Stimulated activated CD4-positive, alpha-beta T cell treated with anti-CD3 and anti-CD28 coated beads, TNF-alpha, amount 100 ng/mL, for 4 hours (primary cell): ENCODE measurements around the gene LDB2.
"Not testable (repeated sequence)": the region's sequence is repeated elsewhere in the genome, so short reads cannot be mapped to it uniquely, and the experiment has no call there.

Experiments used
- DNase-seq, 3 experiments: peaks; one replicate each; pipeline ENCODE4 v3.0.0-alpha.2; 2020; ENCODE audit warnings: low read depth in 3 of 3

Gene LDB2

DNA sequence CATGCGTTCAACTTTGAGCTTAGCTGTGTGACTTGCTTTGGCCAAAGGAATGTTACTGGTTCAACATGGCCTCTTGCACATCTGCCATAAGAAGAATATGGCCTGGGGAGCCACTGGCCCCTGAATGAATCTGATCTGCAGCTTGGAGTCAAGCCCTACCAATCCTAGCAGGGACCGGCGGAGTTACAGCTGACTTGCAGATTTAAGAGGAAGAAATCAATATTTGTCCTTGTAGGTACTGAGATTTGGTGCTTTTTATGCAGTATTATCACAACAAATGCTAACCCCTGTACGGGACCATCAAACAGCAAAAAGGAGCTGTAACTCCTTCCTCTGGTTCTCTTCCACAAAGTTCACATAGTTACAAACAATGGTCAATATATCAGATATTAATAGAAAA lies 252.0 kb downstream of the LDB2 start:
- DNase-seq: no peak

DNA sequence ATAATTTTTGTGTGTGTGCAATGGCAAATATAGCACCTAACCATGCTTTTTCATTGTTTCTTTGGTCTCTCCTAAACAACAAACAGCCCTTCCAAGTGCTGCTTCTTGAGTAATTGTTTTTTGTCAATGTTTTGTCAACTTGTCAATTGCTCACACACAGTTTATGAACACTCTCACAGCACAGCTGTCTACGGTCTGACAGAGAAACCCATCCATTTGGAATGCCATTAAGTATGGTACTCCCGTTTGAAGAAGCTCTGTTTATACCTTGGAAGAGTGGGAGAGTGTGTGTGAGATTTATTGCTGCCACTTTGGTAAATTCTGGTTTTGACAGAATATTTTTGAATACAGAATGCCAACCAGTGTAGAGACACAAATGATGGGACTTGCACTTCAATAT lies 254.6 kb downstream of the LDB2 start:
- DNase-seq: no peak

DNA sequence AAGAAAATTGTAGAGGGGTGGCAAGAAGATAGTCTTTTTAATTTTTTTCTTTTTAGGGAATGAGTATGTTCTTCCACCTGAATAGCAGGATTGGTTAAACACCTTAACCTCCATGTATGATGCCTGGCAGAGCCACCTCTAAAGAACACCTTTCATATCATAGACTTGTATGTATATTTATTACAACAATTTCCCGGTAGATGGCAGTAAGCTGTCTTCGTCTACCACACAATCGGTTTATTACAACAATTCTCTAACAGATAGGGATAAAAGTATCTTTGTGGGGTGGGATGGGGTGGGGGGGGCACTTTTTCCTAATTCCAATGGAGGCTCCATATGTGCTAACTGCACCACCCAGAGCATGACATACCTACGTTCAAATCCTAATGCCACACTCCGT lies 255.5 kb downstream of the LDB2 start:
- no peak for DNase-seq

DNA sequence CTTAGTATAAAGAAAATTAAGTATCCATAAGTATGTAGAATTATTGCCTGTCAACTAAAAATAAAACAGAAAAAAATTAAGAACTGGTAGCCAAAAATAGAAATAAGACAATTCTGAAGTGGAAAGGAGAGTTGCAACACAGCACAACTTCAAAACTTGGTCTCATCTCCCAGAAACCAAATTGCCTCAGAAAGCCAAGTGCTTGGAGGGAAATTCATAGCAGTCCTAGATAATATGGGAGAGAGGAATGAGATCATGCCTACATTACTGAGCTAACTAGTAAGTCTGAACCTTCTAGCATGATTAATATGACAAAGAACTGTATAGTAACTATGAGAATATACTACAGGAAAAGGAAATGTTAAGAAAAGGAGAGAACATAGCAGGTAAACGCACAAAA lies 256.5 kb downstream of the LDB2 start:
- no peak for DNase-seq

- no peak for DNase-seq
Measured at GRCh38 chr4:16636912-16637630, 261.4 kb downstream of the LDB2 start.

DNA sequence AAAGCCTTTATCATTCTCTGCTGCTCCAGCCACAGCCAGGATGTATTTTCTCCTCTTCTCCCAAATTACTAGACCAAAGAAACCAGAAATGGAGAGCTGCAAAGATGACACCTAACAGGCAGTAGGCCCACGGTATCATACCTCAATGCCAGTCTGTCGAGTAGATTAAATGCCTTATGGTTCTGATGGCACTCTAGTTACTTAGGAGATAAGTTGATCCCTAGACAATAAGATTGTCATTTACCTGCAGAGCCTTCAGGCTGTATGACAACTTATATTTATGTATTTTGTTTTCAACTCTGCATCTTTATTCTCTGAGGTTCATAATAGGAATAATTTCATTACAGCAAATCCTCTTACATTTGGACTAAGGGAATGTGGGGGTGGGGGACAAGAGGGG lies 262.1 kb downstream of the LDB2 start:
- DNase-seq: no peak

DNA sequence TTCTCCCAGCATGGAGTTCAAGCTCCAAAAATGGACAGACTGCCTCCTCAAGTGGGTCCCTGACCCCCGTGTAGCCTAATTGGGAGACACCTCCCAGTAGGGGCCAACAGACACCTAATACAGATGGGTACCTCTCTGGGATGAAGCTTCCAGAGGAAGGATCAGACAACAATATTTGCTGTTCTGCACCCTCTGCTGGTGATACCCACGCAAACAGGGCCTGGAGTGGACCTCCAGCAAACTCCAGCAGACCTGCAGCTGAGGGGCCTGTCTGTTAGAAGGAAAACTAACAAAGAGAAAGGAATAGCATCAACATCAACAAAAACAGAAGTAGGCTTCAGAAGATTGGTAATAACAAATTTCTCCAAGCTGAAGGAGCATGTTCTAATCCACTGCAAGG lies 269.2 kb downstream of the LDB2 start:
- DNase-seq: not testable (repeated sequence)

GRCh38 chr4:16628835-16629234 lies 269.6 kb downstream of the LDB2 start:
- DNase-seq: not testable (repeated sequence)

- no peak for DNase-seq
Measured at GRCh38 chr4:16627999-16628398, 270.4 kb downstream of the LDB2 start.

- DNase-seq: no peak
Measured at GRCh38 chr4:16626945-16627344, 271.5 kb downstream of the LDB2 start.

DNA sequence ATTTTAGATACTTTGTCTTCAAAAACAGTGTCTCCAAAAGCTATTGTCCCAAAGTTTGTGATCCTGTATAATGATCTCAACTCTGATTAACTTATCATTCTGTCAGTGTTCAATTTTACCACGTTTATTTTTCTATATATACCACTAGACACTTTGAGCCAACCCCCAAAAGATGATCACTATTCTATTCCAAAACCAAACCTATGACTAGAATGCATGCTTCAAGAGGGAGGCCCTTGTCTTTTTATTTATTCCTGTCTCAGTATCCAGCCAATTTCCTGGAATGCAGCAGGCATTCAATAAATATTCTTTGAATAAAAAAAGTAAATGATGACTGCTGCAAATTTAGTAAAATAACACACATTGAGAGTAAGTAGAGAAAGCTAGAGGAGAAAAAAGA lies 275.6 kb downstream of the LDB2 start:
- no peak for DNase-seq

- DNase-seq: no peak
Measured at GRCh38 chr4:16617435-16617834, 281.0 kb downstream of the LDB2 start.

DNA sequence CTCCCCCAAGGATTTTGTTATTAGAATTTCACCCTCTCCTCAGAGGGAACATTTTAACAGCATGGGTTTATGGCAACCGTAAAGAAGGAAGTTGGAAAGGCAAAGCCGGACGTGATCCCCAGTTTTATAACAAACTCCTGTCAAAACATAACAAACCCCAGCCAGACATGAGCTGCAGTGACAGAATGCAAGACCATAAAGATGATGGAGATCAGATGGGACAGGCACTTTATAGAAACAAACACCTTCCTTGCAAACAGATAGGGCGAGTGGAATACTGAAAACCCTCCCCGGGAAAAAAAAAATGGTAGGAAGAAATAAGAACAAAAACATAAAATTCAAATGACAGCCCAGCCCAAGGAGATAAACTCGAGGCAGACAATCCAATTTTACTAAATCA lies 281.4 kb downstream of the LDB2 start:
- no peak for DNase-seq

DNA sequence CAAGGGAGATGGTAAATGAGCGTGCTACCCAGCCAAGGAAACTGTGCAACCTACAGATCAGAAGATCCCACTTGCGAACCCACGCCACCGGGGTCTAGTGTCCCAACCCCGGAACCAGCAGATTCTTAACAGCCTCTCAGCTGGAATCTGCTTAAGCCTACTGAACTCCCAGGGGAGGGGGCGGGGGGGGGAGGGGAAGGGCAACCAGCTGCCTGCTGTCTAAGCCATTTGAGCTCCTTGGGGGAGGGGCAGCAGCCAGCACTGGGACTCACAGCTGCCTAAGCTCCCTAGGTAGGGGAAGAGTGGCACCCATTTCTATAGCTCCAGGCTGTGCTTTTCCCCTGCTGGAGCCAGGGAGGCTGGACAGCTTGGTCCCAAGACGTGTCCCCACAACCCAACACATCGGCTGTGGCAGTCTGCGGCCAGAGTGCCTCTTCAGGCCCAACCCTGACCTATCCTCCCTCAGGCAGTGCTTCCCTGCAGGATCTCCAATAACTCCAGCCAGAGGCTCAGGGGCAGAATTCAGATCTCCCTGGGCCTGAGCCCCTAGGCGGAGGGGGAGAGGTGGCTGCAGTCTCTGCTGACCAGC lies 289.2 kb downstream of the LDB2 start:
- DNase-seq: no peak

DNA sequence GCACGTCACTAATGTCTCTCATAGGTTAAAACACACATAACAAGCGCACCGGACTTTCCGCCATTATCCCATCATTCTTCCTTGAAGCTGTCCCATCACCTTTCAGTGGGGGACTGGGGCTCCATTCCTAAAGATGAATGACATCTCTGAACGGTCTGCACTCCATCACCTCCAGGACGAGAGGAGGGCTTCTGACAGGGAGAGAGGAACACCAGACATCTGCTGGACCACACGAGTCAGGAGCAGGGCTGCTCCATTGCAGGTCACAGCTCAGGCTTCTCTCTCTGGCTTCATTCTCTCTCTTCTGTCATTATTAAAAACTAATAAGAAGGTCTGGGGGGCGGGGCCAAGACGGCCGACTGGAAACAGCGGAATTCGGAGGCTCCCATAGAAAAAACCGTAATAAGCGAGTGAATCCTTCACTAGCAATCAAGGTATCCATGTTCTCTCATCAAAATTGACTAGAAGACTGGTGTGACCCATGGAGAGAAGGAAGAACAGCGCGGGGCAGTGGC lies 289.8 kb downstream of the LDB2 start:
- no peak for DNase-seq

GRCh38 chr4:16608123-16608522 lies 290.3 kb downstream of the LDB2 start:
- DNase-seq: no peak

DNA sequence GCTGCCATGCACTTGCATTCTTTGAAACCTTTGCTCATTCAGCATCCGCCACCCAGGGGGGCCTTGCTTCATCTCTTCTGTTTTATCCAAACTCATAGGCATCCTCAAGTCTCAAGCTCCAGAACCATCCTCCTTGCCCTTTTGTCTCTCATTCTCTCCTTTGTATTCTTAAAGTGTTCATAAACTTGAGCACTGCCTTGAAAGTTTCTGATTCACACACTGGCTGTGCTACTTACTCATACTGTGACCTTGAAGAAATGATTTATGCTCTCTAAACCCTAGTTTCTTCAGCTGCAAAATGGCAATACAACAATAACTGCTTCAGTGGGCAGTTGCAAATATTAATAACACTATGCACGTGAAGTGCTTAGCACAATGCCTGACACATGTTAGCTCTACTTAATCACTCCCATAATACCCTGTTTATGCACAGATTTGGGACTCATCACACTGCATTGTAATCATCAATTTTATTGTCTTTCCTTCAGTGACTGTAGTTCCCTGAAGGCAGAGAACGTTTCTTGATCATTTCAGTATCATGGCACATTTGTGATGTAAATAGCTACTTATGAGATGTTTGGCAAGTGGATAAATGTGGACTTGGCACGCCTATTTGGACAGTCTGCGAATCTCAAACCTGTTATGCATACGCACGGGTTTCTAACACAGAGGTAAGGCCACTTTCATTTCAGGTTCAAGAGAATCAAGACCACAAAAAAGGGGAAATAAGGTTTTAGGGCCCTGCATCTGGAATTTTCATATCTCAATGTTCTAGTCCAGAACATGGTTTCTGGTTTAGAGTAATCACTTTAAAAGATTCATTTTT lies 291.0 kb downstream of the LDB2 start:
- DNase-seq: no peak

DNA sequence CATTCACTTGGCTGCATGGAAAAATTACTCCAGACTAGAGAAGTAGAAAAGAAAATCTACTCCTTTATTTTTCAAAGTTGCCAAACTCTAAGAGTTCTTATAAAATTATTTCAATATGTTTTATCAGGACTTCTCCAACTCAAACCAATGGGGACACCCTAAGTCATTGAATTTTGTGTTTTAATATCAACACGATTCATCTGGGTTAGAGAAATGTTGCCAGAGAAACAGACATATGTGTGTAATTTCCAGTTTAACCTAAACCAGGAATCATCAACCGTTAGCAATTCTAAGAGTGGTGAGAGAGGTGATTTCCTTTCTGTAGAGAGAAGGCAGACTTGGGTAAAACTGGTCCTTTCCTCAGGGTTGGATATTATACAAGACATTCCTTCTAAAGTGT lies 291.8 kb downstream of the LDB2 start:
- DNase-seq: no peak

GRCh38 chr4:16603178-16603577 lies 295.3 kb downstream of the LDB2 start:
- DNase-seq: no peak

DNA sequence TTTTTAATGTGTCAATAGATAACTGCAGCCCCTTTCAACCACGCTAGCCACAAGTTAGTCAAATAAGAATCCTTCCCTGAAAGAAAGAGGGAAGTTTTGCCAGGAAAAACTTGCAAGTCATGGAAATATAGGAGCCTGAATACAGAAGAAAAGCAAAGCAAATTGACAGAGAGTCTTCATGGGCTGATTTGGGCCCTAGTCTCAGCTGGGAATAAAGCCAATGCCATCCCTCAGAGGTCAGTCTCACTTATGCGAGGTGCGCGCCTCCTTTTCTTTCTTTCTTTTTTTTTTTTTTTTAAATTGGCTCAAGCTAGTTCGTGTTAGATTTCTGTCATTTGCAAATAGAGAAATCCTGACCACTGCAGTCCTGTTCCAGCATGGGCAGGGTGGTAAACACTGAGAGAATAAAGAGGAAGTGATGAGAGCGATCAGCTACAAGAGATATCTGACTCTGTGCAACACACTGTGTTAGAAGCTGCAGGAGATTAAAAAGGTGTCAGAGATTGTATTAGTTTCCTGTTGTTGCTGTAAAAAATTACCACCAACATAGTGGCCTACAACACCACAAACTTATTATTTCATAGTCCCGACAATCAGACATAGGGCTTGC lies 299.7 kb downstream of the LDB2 start:
- DNase-seq: no peak

GRCh38 chr4:16597845-16598596 lies 300.4 kb downstream of the LDB2 start:
- no peak for DNase-seq

DNA sequence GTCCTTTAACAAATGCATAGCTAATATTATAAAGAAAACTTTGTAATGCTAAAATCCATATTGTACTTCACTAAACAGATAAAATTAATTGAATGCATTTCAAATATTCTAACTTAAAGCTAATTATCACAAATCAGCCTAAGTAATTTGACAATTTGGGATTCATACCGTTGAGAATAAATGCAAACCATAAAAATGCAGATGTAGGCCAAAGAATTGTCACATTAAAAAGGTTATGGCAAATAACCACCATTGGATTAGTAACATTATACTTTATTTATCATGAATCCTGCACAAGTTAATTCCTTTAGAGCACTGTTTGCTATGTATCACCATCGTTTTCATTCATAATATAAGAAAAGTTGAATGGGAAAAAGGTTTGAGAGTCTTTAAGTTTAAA lies 301.0 kb downstream of the LDB2 start:
- DNase-seq: no peak
